Measurements from ENCODE around the gene TEX14.
A peak's percentile ranks its signal among the peaks of the same experiment; 100 is the strongest.
"Not testable (repeated sequence)": the region's sequence is repeated elsewhere in the genome, so short reads cannot be mapped to it uniquely, and the experiment has no call there.

The TEX14 gene

DNA sequence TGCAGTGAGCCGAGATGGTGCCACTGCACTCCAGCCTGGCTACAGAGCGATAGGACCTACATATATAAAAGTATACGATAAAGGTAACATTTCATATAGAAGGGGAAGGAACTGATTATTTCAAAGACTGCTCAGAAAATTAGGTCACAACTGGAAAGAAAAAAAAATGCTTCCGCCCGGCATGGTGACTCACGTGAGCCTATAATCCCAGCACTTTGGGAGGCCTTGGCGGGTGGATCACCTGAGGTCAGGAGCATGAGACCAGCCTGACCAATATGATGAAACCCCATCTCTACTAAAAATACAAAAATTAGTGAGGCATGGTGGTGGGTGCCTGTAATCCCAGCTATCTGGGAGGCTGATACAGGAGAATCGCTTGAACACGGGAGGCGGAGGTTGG is 7.8 kb downstream of the TEX14 start:
- TF ChIP-seq, protein P1, sequence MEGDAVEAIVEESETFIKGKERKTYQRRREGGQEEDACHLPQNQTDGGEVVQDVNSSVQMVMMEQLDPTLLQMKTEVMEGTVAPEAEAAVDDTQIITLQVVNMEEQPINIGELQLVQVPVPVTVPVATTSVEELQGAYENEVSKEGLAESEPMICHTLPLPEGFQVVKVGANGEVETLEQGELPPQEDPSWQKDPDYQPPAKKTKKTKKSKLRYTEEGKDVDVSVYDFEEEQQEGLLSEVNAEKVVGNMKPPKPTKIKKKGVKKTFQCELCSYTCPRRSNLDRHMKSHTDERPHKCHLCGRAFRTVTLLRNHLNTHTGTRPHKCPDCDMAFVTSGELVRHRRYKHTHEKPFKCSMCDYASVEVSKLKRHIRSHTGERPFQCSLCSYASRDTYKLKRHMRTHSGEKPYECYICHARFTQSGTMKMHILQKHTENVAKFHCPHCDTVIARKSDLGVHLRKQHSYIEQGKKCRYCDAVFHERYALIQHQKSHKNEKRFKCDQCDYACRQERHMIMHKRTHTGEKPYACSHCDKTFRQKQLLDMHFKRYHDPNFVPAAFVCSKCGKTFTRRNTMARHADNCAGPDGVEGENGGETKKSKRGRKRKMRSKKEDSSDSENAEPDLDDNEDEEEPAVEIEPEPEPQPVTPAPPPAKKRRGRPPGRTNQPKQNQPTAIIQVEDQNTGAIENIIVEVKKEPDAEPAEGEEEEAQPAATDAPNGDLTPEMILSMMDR (IDR thresholded peaks at IDR 0.05; ENCODE audit: low read depth, low read length, missing control alignments) = no peak
- H3K27me3 ChIP-seq (replicated peaks) = no peaks in the 10 kb centered on the region
- in situ Hi-C loops (cut with HindIII; ENCODE audit: low pct_ligation_motif_present, low sequenced_read_pairs) = no loop called here
- DNase-seq = no peak
- H3K27ac ChIP-seq = no peak overlapping the region
- no peak overlapping the region for H3K4me3 ChIP-seq (ENCODE audit: low read depth, low read length)
- no peaks in the 10 kb centered on the region for H3K36me3 ChIP-seq (replicated peaks)

DNA sequence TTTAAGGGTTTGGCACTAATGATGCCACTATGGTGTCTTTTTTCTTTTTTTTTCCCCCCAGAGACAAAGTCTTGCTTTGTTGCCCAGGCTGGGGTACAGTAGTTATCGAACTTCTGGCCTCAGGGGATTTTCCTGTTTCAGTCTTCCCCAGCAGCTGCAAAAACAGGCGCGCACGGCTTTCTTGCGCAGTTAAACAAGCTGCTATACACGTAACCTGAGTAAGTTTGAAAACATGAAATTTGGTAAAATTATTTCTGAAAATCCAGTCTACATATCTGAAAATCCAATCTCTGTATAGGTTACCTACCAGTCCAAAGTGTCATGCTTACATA is 11.8 kb downstream of the TEX14 start:
- Histone ChIP-seq H3K27me3 (replicated peaks) (no peaks in the 10 kb centered on the region), H3K4me3 (ENCODE audit: low read depth, low read length) (no peak overlapping the region), H3K27ac (peak overlapping the region; percentile 90), H3K36me3 (replicated peaks) (no peaks in the 10 kb centered on the region)
- in situ Hi-C loops (cut with HindIII; ENCODE audit: low pct_ligation_motif_present, low sequenced_read_pairs) = no loop called here
- no peak for DNase-seq
- TF ChIP-seq, protein P1 (IDR thresholded peaks at IDR 0.05; ENCODE audit: low read depth, low read length, missing control alignments) = no peak

DNA sequence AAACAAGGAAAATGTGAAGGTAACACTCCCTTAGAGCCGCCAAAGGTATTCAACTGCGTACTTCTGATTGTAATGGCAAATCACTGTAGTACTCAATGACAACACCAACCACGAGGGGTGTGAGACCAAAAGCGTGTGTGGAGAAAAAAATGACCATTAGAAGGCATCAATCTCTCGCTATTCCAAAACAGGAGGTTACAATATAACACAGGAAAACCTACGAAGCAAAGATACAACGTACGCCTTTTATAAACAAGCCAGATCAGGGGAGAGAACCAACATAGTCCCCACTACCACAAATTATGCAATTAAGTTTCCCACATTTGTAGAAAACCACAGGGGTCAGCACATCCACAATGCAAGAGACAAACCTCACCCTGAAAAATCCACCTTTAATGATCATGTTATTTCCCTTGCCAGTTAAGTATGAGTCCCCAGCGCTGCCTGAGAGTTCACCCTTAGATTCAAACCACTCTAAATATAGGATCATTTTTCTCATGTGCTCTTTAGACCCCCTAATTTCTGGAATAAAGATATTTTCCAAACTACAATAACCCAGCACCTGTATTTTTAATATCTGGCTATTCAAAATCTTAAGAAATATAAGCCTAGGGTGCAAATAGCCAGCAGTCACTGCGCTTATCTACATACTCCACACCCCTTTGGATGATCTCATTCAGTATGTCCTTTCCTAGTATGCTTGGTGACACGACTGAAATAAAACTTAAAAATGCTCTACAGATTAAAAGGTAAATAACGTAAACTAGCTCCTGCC is 12.4 kb downstream of the TEX14 start:
- peak; percentile 87 for DNase-seq
- H3K27me3 ChIP-seq (replicated peaks) = no peaks in the 10 kb centered on the region
- TF ChIP-seq, protein P1 (IDR thresholded peaks at IDR 0.05; ENCODE audit: low read depth, low read length, missing control alignments) = no peak

DNA sequence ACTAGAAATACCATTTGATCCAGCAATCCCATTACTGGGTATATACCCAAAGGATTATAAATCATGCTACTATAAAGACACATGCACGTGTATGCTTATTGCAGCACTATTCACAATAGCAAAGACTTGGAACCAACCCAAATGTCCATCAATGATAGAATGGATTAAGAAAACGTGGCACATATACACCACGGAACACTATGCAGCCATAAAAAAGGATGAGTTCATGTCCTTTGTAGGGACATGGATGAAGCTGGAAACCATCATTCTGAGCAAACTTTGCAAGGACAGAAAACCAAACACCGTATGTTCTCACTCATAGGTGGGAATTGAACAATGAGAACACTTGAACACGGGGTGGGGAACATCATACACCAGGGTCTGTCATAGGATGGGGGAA is 13.6 kb downstream of the TEX14 start:
- DNase-seq; H3K36me3 ChIP-seq (replicated peaks); H3K4me3 ChIP-seq (ENCODE audit: low read depth, low read length); H3K27me3 ChIP-seq (replicated peaks); H3K27ac ChIP-seq; in situ Hi-C loops (cut with HindIII; ENCODE audit: low pct_ligation_motif_present, low sequenced_read_pairs): not testable (repeated sequence)

More for the DNA sequence above, 12.4 kb downstream of the TEX14 start:
- in situ Hi-C loops (cut with HindIII; ENCODE audit: low pct_ligation_motif_present, low sequenced_read_pairs) = no loop called here
- Histone ChIP-seq H3K36me3 (replicated peaks) (no peaks in the 10 kb centered on the region), H3K27ac (peak overlapping the region; percentile 90), H3K4me3 (ENCODE audit: low read depth, low read length) (no peak overlapping the region)

DNA sequence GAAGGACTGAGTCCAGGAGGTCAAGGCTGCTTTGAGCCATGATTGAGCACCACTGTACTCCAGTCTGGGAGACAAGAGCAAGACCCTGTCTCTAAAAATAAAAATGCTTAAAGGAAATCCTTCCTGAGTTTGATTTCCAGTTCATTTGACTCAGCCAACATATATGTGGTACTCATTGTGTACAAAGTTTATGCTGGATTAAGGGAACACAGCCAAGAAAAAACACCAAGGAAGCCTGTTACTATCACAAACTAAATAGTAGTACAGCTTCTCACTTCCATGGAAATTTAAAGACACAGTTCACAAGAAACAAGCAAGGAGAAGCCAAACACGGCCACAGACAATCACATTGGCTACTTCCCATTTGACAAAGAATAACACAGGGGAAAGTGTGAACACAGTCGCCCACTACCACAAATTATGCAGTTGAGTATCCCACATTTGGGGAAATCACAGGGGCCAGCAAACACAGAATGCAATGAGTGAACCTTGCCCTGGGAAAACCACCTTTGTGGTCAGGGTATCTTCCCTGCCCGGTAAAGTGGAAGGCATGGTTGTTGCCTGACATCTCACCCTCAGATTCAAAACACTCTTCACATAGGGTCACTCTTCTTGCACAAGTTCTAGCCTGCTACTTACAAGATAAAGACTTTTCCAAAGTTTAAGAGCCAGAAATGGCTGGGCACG is 14.5 kb downstream of the TEX14 start:
- H3K4me3 ChIP-seq (ENCODE audit: low read depth, low read length) = no peak overlapping the region
- in situ Hi-C loops (cut with HindIII; ENCODE audit: low pct_ligation_motif_present, low sequenced_read_pairs) = no loop called here
- H3K36me3 ChIP-seq (replicated peaks) = no peaks in the 10 kb centered on the region
- H3K27me3 ChIP-seq (replicated peaks) = no peaks in the 10 kb centered on the region
- TF ChIP-seq, protein P1 (IDR thresholded peaks at IDR 0.05; ENCODE audit: low read depth, low read length, missing control alignments) = no peak
- H3K27ac ChIP-seq = no peak overlapping the region
- DNase-seq = peak; percentile 61

DNA sequence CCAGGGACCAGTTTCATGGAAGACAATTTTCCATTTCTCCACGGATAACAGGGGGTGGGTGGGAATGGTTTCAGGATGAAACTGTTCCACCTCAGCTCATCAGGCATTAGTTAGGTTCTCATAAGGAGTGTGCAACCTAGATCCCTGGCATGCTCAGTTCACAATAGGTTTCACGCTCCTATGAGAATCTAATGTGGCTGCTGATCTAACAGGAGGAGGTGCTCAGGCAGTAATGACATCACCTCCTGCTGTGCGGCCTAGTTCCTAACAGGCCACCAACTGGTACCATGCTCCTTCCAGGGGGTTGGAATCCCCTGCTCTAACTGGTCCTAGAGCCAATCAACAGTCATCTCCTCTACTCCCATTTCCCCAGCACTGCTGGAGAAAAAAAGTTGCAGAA is 19.9 kb downstream of the TEX14 start:
- no peak for DNase-seq
- Histone ChIP-seq H3K27ac (no peak overlapping the region), H3K36me3 (replicated peaks) (no peaks in the 10 kb centered on the region), H3K27me3 (replicated peaks) (no peaks in the 10 kb centered on the region), H3K4me3 (ENCODE audit: low read depth, low read length) (no peak overlapping the region)
- TF ChIP-seq, protein P1 (IDR thresholded peaks at IDR 0.05; ENCODE audit: low read depth, low read length, missing control alignments) = no peak
- in situ Hi-C loops (cut with HindIII; ENCODE audit: low pct_ligation_motif_present, low sequenced_read_pairs) = no loop called here

Data from brain microvascular endothelial cell (primary cell).